GM21737 (cell line): ENCODE data around the gene PARVB.

Experiments
- ATAC-seq: cut with Tn5 transposase; IDR thresholded peaks from one replicate; pipeline ENCODE4 v1.9.1; 2021; ENCODE audit warnings: mild to moderate bottlenecking, moderate library complexity; ENCODE audit not compliant: unreplicated experiment

PARVB gene, protein sequence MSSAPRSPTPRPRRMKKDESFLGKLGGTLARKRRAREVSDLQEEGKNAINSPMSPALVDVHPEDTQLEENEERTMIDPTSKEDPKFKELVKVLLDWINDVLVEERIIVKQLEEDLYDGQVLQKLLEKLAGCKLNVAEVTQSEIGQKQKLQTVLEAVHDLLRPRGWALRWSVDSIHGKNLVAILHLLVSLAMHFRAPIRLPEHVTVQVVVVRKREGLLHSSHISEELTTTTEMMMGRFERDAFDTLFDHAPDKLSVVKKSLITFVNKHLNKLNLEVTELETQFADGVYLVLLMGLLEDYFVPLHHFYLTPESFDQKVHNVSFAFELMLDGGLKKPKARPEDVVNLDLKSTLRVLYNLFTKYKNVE

DNA sequence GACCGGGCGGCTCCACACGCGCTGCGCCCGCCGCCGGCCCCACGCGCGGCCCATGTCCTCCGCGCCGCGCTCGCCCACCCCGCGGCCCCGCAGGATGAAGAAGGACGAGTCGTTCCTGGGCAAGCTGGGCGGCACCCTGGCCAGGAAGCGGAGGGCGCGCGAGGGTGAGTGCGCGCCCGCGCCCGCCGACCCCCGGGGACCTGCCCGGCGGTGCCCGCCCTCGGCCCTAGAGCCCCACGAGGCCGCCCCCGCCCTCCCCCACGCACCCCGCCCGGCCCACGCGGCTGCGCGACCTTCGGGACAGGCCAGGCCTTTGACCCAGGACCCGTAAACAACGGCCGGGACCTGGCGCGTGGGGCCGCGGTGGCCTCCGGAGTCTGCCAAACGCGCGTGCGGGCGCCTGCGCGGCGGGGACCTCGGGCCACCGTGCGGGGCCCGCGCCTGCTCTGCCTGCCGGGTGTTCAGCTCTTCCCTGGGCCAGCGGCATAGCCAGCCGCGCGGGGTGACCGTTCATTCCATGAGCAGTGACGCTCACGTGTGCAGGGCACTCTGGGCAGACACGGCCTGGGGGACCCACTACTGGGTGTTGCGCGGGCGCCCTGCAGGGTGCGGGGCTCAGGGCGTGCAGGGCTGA, at the start of gene PARVB:
Gene PARVB, plus strand, starts transcription at position 15 of the 634 bp plus-strand sequence. Its CDS starts 38 bp downstream, at position 53.
- no peak for ATAC-seq

DNA sequence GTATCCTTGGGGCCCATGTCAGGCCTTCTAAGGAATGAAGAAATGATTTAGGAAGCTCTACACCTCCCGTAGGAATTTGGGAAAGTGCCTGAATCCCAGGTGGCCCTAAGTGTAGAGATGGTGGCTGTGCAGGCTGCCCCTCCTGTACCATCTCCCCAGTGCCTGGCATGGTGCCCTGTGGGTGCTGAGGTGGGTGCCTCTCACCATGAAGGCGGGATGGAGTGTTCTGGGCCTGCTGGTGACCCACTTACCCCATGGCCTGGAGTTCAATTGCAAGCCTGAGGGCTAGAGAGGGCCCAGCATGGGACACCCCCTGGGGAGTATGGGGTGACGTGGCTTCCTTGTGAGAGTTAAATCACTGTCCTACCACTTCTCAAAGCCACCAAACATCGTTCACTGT, 49.1 kb upstream of the PARVB start:
- ATAC-seq, result no peak

DNA sequence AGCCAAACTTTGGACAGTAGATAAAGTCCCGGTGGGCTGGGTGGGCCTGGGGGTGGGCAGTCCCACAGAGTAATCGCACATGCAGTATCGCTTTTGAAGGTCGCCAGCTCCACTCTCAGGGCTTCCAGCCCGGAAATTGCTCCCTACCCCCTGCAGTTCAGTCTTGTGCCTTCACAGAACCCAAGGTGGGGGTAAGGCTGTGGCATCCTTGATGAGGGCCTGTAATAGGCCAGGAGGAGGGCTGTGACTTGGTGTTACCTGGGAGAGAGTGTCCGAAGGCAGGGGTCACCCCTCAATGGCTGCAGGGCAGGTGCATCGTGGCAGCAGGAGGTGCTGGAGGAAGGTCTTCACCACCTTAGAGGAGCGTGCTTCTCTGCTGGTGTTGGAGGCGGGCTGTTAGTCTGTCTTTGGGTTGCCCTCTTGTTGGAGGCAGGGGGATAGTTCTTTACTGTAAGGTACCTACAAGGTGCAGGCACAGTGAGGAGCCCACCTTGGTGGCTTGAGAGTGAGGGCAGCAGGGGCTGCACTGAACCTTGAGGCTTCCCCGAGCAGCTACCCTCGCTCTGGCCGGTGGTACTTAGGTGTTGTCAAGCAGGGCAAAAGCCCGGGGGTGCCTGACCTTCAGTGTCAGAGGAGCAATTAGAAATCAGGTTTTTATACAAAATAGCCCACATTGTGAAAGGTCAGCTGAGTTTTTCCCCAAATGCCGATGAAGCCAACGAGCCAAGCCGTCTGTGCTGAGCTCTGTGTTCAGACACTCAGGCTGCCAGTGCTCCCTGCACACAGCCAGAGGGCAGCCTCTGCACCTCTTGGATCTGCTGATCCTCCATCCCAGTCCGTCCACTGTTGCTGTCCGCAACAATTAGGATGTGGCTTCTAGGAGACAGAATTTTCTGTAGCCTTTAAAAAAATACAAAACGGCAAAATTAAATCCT, 47.0 kb upstream of the PARVB start:
- no peak for ATAC-seq

DNA sequence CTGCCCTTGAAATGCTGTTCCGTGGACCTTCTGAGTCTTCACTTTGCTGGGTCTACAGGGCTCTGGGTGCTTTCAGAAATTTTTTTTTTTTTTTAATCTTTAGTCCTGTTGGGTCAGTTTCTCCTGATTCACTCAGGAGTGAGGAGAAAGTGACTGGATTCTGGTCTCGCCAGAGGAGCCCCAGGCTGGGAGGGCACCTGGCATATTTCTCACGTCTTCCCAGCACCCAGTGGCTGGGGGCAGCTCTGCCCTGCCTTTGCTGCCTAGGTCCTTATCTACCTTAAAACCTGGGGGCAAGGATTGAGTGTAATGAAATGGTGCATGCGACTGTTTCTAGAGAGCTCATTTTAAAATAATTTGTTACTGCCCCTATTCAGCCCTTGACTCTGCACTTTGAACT, 45.5 kb upstream of the PARVB start:
- ATAC-seq, result no peak

DNA sequence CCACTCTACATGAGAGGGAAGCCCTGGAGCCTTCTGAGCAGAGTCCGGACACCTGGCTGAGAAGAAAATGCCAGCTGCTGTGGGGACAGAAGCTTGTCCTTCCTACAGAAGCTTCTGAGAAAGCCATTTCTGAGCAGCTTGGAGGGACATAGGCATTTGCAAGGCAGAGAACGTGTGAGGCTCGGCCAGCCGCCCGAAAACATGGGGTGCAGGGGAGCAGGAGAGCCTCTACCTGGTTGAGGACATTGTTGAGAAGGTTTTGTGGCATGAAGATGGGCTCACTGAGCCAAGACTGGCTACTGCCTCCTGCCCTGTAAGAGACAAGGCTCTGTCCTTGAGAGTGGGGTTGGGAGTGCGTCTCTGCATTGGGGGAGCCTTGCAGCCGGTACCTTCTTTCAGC, 43.5 kb upstream of the PARVB start:
- ATAC-seq, result no peak

DNA sequence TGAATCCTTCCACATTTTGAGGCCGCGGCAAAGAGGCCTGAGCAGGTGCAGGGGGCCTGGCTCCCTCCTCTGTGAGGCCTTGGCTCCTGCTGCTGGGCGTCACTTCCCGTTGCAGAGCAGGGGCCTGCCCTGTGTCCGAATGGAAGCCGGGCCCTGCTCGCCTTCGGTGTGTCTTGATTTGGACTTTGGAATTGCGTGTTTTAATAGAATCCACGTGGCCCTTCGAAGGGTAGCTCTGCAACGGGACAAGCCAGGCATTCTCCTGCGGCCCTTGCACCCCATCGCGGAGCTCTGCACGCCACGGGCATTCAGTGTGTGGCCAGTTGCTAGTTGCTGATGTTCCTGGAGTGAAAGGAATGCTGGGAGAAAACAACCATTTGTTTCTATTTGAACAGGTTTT, 43.1 kb upstream of the PARVB start:
- no peak for ATAC-seq

DNA sequence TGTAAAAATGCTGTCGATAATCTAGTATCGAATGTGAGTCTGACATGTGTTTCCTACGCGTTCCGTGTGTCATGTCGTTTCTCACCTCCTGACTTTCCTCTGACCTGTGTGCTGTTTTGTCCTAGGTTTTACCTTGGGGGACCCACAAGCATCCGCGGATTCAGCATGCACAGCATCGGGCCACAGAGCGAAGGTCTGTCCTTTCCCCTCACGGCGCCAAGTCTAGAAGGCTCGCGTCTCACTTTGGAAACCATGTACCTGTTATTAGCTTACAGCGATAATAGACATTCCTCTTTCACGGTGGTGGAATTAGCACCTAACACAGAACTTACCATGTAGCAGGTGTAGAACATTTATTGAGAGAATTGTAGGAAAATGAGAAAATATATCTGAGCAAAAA, 40.3 kb upstream of the PARVB start:
- ATAC-seq, result no peak

DNA sequence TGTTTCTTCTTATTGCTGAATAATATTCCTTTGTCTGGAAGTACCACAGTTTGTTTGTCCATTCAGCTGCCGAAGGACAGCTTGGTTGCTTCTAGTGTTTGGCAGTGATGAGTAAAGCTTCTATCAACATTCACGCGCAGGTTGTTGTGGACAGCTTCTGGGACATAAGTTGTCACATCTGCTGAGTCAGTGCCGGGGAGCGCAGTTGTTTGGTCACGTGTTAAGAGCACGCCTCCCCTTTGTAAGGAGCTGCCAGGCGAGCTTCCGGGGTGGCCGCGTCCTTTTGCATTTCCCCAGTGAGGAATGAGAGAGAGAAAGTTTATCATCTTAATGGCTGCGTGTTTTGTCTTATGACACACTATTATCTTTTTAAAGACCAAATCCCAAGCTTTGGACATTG, 38.6 kb upstream of the PARVB start:
- ATAC-seq, result no peak

DNA sequence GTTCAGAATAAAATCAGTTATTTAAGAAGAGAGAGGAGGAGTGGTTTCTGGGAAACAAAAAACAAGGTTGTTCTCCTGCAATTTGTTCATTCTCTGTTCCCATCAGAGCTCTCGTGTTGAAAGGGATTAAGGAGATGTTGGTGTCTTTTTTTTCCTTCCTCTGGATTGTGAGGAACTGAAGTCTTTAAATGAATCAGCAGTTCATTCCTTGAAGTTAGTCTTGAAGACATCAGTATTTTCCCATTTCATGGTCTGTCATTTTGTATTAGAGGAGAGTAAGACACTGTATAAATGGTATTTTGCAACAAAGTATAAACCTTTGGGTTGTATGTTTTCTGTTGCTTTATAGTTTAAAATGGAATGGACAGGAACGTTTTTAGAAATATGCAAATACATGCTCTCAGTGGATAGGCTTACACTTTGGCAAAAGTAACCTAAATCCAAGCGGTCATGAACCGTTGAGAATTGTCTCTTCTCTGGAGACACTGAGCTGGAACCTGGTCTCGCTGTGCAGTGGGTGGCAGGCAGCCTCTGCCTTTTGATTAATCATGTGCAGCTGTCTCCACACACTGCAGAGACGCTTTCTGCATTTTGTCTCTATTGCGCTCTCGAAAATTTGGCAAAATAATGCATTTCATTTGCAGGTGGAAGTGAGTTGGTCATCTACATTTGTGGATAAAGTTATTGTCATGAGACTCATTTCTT, 35.8 kb upstream of the PARVB start:
- no peak for ATAC-seq

DNA sequence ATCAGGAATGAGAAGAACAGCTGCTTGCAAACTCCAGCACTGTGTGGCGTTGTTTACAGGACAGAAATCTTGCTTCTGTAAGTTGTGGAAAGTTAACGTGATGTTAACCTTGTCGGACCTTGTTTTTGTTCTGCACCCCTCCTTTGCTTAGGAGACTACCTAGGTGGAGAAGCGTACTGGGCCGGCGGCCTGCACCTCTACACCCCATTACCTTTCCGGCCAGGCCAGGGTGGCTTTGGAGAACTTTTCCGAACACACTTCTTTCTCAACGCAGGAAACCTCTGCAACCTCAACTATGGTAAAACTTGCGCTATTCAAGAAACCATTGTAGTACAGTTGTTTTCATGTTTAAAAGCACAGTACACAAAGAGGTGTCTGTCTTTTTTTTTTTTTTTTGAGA, 35.1 kb upstream of the PARVB start:
- no peak for ATAC-seq

DNA sequence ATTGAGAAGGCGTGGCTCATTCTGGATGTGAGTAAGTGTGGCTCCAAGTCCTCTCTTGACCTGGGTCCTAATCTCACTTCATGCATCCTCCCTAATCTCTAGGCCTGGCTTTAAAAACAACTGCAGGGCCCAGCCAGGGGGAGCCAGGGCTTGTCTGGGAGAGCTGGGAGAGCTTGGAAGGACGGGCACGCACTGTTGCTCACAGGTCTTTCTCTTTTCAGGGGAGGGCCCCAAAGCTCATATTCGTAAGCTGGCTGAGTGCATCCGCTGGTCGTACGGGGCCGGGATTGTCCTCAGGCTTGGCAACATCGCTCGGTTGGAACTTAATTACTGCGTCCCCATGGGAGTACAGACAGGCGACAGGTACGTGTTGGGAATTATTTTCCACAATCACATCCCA, 34.1 kb upstream of the PARVB start:
- ATAC-seq, result no peak

DNA sequence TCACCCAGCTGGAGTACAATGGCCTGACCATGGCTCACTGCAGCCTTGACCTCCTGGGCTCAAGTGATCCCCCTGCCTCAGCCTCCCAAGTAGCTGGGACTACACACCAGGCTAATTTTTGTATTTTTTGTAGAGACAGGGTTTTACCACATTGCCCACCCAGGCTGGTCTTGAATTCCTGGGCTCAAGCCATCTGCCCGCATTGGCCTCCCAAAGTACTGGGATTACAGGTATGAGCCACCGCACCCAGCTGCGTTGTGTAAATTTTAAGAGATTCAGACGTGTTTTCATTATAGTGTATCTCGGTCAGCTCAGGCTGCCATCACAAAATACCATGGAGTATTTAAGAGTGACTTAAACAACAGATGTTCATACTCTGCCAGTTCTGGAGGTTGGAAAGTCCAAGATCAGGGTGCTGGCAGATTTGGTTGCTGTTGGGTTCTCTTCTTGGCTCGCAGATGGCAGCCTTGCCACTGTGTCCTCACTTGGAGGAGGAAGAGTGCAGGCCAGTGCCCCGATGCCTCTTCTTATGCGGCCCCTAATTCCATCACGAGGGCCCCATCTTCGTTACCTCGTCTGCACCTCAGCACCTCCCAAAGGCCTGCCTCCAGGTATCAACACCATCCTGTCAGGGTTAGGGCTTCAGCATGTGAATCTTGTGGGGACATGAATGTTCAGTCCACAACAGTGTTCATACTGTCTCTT, 32.6 kb upstream of the PARVB start:
- no peak for ATAC-seq

DNA sequence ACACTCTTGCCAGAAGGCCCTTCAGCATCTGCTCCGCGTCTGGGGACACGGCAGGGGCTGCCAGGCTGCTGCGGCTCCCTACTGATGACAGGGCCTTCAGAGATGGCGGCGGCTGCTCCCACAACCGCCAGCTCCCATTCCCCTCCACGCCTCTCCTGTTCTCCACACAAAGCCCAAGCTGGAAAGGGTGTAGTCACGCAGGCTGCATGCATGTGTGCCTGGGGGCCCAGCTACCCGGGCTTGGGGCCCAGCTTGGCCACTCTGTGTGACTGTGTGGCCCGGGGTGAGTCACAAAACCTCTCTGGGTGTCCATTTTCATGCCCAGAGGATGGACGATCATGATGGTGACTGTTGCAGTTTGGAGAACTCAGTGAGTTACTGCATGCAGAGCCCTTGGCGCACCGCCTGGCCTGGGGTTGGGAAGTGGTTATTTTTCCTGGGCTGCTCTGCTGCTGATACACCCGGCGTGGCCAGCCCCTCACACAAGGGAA, 31.7 kb upstream of the PARVB start:
- no peak for ATAC-seq

DNA sequence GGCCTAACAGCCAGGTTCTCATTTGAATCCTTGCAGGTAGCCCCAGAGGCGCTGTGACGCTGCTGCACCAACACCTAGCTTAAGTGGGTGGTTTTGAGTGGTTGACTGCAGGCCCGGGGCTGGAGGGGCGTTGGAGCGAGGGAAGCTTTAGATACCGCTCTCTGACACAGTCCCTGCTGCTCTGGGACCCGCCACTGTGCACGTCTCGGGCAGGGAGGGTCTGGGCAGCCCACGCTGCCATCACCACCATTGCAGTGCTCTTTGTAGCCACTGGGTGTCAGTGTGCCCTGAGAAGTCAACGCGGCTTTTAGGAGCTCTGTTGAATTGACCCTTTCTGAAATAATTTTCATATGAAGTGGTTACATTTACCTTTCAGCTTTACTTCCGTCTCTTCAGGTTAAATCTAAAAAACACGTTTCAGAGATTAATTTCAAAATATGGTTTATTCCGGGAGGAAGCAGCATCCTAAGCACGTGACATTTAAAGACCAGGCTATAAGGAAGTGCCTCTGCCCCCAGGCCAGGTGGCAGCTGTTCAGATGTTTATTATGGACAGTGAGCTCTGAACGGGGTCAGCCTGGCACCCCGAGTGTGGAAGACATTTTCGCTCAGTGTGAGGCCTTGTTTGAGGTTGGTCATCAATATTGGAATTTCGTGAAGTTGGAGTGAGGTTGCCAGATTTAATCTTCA, 30.9 kb upstream of the PARVB start:
- ATAC-seq, result no peak

DNA sequence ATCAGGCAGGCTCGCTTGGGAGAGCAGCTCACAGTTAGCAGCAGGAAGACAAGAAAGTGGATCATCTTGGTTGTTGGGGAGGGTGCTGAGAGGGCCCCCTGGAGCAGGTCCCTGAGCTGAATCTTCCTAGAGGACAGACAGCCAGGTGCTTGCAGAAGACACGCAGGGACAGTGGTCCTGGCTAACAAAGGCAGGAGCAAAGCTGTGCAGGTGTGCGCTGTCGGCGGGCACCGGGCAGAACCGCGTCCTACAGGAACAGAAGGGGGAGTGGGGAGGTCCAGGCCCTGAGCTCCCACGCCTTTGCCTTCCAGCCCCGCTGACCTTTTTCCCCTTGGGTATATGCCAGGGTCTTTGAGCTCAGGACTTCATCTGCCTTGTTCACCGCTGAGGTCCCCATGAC, 30.1 kb upstream of the PARVB start:
- no peak for ATAC-seq

DNA sequence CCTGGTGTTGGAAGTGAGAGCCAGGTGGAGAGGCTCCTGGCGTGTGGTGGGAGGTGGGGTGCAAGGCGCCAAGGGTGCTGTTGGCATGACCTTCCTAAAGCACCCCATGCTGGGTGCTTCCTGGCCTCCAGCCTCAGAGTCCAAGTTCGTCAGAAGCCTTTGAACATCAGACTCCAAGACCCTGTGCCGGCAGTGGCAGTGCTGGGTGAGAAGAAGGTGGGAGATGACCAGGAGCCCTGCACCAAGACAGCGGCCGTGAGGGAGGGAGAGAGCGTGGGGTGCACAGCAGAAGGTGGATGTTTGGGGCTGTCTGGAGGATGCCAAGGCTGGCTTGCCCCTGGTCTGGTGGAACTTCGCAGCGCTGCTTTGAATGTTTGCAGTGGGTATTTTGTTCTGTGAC, 29.7 kb upstream of the PARVB start:
- ATAC-seq, result no peak

DNA sequence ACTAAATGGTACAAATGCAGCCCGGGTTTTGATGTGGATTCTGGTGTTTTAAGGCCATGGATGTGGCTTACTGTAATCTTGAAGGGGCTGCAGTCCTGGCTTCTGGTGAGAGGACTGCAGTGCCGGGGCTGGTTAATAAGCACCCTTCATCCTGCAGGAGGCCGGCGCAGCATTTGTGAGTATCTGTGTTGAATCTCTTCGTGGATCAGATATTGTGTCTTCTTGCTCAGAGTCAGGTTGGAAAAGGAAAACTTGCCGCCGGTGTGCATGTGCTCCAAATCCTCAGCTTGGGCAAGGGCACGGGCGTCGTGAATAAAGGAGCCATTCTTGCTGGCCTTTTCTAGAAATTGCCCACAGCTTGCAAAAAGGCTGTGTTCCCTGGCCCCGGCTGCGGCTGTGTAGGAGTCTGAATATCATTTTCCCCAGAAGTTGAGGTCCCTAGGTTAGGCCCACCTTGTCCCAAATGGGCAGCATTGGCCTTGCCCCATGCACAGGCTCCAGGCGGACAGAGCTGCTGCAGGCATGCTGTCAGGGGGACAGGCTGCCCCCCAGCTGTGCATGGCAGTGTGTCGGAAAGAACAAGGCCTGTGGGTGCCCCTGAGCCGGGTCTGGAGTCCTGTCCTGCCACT, 28.9 kb upstream of the PARVB start:
- no peak for ATAC-seq

DNA sequence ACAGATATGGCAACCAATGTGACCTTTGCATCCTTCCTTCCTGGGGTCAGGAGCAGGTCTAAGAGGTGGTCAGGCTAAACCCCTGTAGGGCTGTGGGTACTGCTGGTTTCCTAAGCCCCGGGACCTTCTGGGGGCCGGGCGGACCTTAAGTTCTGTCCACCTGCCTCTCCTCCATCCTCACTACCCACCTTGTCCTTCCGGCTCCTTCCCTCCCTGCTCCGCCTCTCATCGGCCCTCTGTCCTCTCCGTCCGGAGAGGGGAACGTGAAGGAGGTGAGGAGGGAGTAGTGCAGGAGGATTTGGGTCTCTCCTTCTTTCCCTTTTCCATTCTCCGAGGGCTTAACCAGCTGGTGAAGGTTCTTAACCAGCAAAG, 28.3 kb upstream of the PARVB start:
- no peak for ATAC-seq
